ENCODE data around the gene AHRR.

Gene AHRR

GRCh38 chr5:446066-446882 is 124.8 kb downstream of the AHRR start:
- no peak for DNase-seq

- DNase-seq = no peak
Observed at GRCh38 chr5:446883-447263, 125.4 kb downstream of the AHRR start.

GRCh38 chr5:447501-447900 is 126.0 kb downstream of the AHRR start:
- DNase-seq = no peak

- DNase-seq = no peak
Observed at GRCh38 chr5:448061-448765, 126.7 kb downstream of the AHRR start.

GRCh38 chr5:448766-449090 is 127.2 kb downstream of the AHRR start:
- no peak for DNase-seq

GRCh38 chr5:449151-449550 is 127.6 kb downstream of the AHRR start:
- DNase-seq = no peak

GRCh38 chr5:451587-452458 is 130.3 kb downstream of the AHRR start:
- DNase-seq = no peak

- DNase-seq = no peak
Observed at GRCh38 chr5:452978-453710, 131.6 kb downstream of the AHRR start.

- DNase-seq = no peak
Observed at GRCh38 chr5:453725-454481, 132.4 kb downstream of the AHRR start.

- DNase-seq = no peak
Observed at GRCh38 chr5:454936-455335, 133.4 kb downstream of the AHRR start.

- DNase-seq = no peak
Observed at GRCh38 chr5:455806-456205, 134.3 kb downstream of the AHRR start.

GRCh38 chr5:456351-457194 is 135.1 kb downstream of the AHRR start:
- no peak for DNase-seq

GRCh38 chr5:457195-457961 is 135.9 kb downstream of the AHRR start:
- DNase-seq = no peak

- peak; percentile 42 for DNase-seq
Observed at GRCh38 chr5:458547-459353, 137.2 kb downstream of the AHRR start.

GRCh38 chr5:459562-460272 is 138.2 kb downstream of the AHRR start:
- DNase-seq = no peak

- no peak for DNase-seq
Observed at GRCh38 chr5:460273-460625, 138.7 kb downstream of the AHRR start.

GRCh38 chr5:462051-462481 is 140.6 kb downstream of the AHRR start:
- DNase-seq = no peak

GRCh38 chr5:463301-463700 is 141.8 kb downstream of the AHRR start:
- DNase-seq = no peak

- DNase-seq = peak; percentile 87
Observed at GRCh38 chr5:463952-464351, 142.4 kb downstream of the AHRR start.

Data from activated T-cell treated with anti-CD3 and anti-CD28 coated beads for 4 hours (primary cell).